A549 (cell line): ENCODE results near the gene SGTA. TPM values are rescaled to one million over a fixed set of nuclear protein-coding genes. Genes with fewer than 3 reads are reported as not detected.
A peak's percentile ranks its signal among the peaks of the same experiment; 100 is the strongest.

Experiments used
- ATAC-seq, 2 experiments: fragments of 200-7000 bp in 1 of 2; fragments of >200 bp in 1 of 2; cut with Nextera tagmentation in 1 of 2; cut with Tn5 transposase in 1 of 2; 3 replicates each; pipeline versions ENCODE4 v1.8.0 to v1.9.1; 2018 to 2020; ENCODE audit warnings: mild to moderate bottlenecking in 1 of 2, moderate library complexity in 1 of 2
- CTCF ChIA-PET: fragments of 300-600 bp; sonication (Branson Sonifier 250); formaldehyde crosslinking; extraction: SDS; loops from one replicate; lab custom pipeline; 2021; ENCODE audit warnings: antibody characterized with exemption, inconsistent platforms; lab: Yijun Ruan, JAX
- POLR2A ChIA-PET: fragments of 350-600 bp; formaldehyde crosslinking; extraction: SDS; loops from one replicate; lab custom pipeline; 2021; ENCODE audit warnings: antibody characterized with exemption, inconsistent platforms; lab: Yijun Ruan, JAX
- DNase-seq, 2 experiments: peaks; one replicate each; pipeline versions ENCODE4 v3.0.0 to v3.0.0-alpha.2; 2011 to 2016; ENCODE audit warnings: low read depth in 1 of 2, low spot score in 1 of 2
- FAIRE-seq: peaks from 2 replicates; lab custom pipeline; 2011; peaks lifted over from hg19 to GRCh38; lab: Jason Lieb, UNC
- H3K27ac ChIP-seq, 2 experiments: fragments of >200 bp; sonication (Bioruptor Twin); formaldehyde crosslinking; 3 replicates each; pipeline ENCODE4 v1.5.1; 2016 to 2017
- H3K4me1 ChIP-seq: fragments of >200 bp; sonication (Bioruptor Twin); formaldehyde crosslinking; 3 replicates; pipeline ENCODE4 v1.6.1; 2016
- H3K4me2 ChIP-seq: fragments of >200 bp; sonication (Bioruptor Twin); formaldehyde crosslinking; 3 replicates; pipeline ENCODE4 v1.6.1; 2016
- H3K4me3 ChIP-seq: fragments of >200 bp; sonication (Bioruptor Twin); formaldehyde crosslinking; 3 replicates; pipeline ENCODE4 v1.5.1; 2016
- H3K9me3 ChIP-seq: fragments of >200 bp; sonication (Bioruptor Twin); formaldehyde crosslinking; 3 replicates; pipeline ENCODE4 v1.6.1; 2016
- CHD4 ChIP-seq: fragments of 200-600 bp; sonication (generic); IDR thresholded peaks from 2 replicates; pipeline ENCODE4 v1.6.1; 2016; ENCODE audit warnings: antibody characterized with exemption, mild to moderate bottlenecking, borderline replicate concordance
- CTCF ChIP-seq: fragments of >200 bp; sonication (Bioruptor Twin); formaldehyde crosslinking; IDR thresholded peaks from 3 replicates; pipeline ENCODE4 v1.5.1; 2016
- FOSL2 ChIP-seq, 2 experiments: fragments of 450-650 bp in 1 of 2; fragments of >200 bp in 1 of 2; sonication (Bioruptor Twin) in 1 of 2; formaldehyde crosslinking; IDR thresholded peaks; 2 replicates each; pipeline versions ENCODE4 v1.5.0 to v1.6.1; 2016 to 2020; ENCODE audit warnings: mild to moderate bottlenecking in 1 of 2, moderate library complexity in 1 of 2
- FOXS1 ChIP-seq: fragments of 250-450 bp; sonication (Bioruptor Pico); IDR thresholded peaks from 2 replicates; pipeline ENCODE4 v1.5.0; 2020; ENCODE audit warnings: mild to moderate bottlenecking, moderate library complexity
- MAFK ChIP-seq: fragments of 450-650 bp; IDR thresholded peaks from 2 replicates; pipeline ENCODE4 v1.6.1; 2014; ENCODE audit not compliant: partially characterized antibody
- NPAS2 ChIP-seq: fragments of 250-450 bp; sonication (Bioruptor Pico); IDR thresholded peaks from 2 replicates; pipeline ENCODE4 v1.8.0; 2022; ENCODE audit warnings: mild to moderate bottlenecking, moderate library complexity, borderline replicate concordance
- PBX3 ChIP-seq: IDR thresholded peaks from 2 replicates; pipeline ENCODE4 v1.6.1; 2012
- PHF8 ChIP-seq: fragments of 200-600 bp; sonication (generic); IDR thresholded peaks from 2 replicates; pipeline ENCODE4 v1.6.1; 2016; ENCODE audit warnings: low read depth, mild to moderate bottlenecking, antibody characterized with exemption, moderate library complexity, borderline replicate concordance
- POLR2A ChIP-seq: IDR thresholded peaks from 2 replicates; pipeline ENCODE4 v1.6.1; 2012; ENCODE audit warnings: mild to moderate bottlenecking, low read length
- RCOR1 ChIP-seq: fragments of 150-350 bp; IDR thresholded peaks from 2 replicates; pipeline ENCODE4 v1.6.1; 2014; ENCODE audit warnings: antibody characterized with exemption, low read length, low read depth
- REST ChIP-seq: fragments of 200-600 bp; sonication (generic); IDR thresholded peaks from 2 replicates; pipeline ENCODE4 v1.6.1; 2016; ENCODE audit warnings: antibody characterized with exemption, mild to moderate bottlenecking, moderate library complexity
- RFX5 ChIP-seq: fragments of 450-650 bp; IDR thresholded peaks from 2 replicates; pipeline ENCODE4 v1.7.1; 2014; ENCODE audit warnings: antibody characterized with exemption, mild to moderate bottlenecking, moderate library complexity
- TFCP2L1 ChIP-seq: fragments of 250-450 bp; sonication (Bioruptor Pico); IDR thresholded peaks from 2 replicates; pipeline ENCODE4 v1.5.0; 2021; ENCODE audit warnings: mild to moderate bottlenecking
- TP53 ChIP-seq: fragments of 250-450 bp; sonication (Bioruptor Pico); IDR thresholded peaks from 2 replicates; pipeline ENCODE4 v1.5.0; 2021; ENCODE audit warnings: mild to moderate bottlenecking, moderate library complexity
- ZFP36 ChIP-seq: fragments of 450-650 bp; IDR thresholded peaks from 2 replicates; pipeline ENCODE4 v1.6.1; 2014; ENCODE audit warnings: borderline replicate concordance; ENCODE audit not compliant: partially characterized antibody
- ZSCAN20 ChIP-seq: fragments of 250-450 bp; sonication (Bioruptor Pico); IDR thresholded peaks from 2 replicates; pipeline ENCODE4 v1.8.0; 2022; ENCODE audit warnings: mild to moderate bottlenecking, moderate library complexity
- WGBS: methylation state at CpG from one replicate; pipeline ENCODE4 v1.1.6; 2017; ENCODE audit errors: missing lambda C conversion rate; 5-methylcytosine and 5-hydroxymethylcytosine counted together
- polyA plus RNA-seq, 4 experiments: library from polyadenylated mRNA; depleted of rRNA in 3 of 4; stranded (reverse); fragments of >200 nt; fragmentation: RNase III in 1 of 4; extraction: RNeasy Plus Mini Kit Qiagen cat#74134 plus additional on column Dnase treatment in 1 of 4; gene quantifications; 2 replicates in 3 of 4; 3 replicates in 1 of 4; pipeline ENCODE4 v1.2.3, GENCODE V29; 2011 to 2017
- TF ChIP-seq, protein P1 (sequence below): IDR thresholded peaks from 2 replicates; pipeline ENCODE4 v1.6.1; 2012
- TF ChIP-seq, protein P2 (sequence below): fragments of >200 bp; sonication (Bioruptor Twin); formaldehyde crosslinking; IDR thresholded peaks from 2 replicates; pipeline ENCODE4 v1.6.1; 2016
- TF ChIP-seq, protein P3 (sequence below): fragments of 150-350 bp; IDR thresholded peaks from 2 replicates; pipeline ENCODE4 v1.6.1; 2014; ENCODE audit warnings: low read depth, mild to moderate bottlenecking, low read length
- TF ChIP-seq, protein P4 (sequence below): fragments of 250-450 bp; sonication (Bioruptor Pico); IDR thresholded peaks from 2 replicates; pipeline ENCODE4 v1.5.0; 2021; ENCODE audit warnings: mild to moderate bottlenecking, moderate library complexity, borderline replicate concordance

The SGTA gene
- polyA plus RNA-seq, 2 of the 4 experiments (the other 2 are of a cell fraction) = 39.1 to 48.0 TPM

- TF ChIP-seq ZSCAN20 = no peak
- TF ChIP-seq PHF8 = no peak
- no peak for TF ChIP-seq TFCP2L1 (CRISPR knock-in tag)
- no peak for TF ChIP-seq RCOR1
- TF ChIP-seq TP53 (CRISPR knock-in tag) = no peak
- no peak for TF ChIP-seq RFX5
- no peak for TF ChIP-seq FOSL2 (IDR thresholded peaks at IDR 0.05)
- TF ChIP-seq FOSL2 (CRISPR knock-in tag; IDR thresholded peaks at IDR 0.05) = peak; percentile 76
- no peak for TF ChIP-seq MAFK
- peak; percentile 71 for TF ChIP-seq ZFP36
- TF ChIP-seq NPAS2 = no peak
- TF ChIP-seq, protein P1, sequence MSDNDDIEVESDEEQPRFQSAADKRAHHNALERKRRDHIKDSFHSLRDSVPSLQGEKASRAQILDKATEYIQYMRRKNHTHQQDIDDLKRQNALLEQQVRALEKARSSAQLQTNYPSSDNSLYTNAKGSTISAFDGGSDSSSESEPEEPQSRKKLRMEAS = peak; percentile 80
- TF ChIP-seq PBX3 = no peak
- TF ChIP-seq, protein P2, sequence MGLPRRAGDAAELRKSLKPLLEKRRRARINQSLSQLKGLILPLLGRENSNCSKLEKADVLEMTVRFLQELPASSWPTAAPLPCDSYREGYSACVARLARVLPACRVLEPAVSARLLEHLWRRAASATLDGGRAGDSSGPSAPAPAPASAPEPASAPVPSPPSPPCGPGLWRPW = no peak
- TF ChIP-seq FOXS1 (CRISPR knock-in tag) = no peak
- 95% methylated on average over 4 of the region's 28 CpGs for WGBS
- peak overlapping the region; percentile 64 for H3K4me2 ChIP-seq
Measured at GRCh38 chr19:2722541-2723344, 60.3 kb downstream of the SGTA start.

DNA sequence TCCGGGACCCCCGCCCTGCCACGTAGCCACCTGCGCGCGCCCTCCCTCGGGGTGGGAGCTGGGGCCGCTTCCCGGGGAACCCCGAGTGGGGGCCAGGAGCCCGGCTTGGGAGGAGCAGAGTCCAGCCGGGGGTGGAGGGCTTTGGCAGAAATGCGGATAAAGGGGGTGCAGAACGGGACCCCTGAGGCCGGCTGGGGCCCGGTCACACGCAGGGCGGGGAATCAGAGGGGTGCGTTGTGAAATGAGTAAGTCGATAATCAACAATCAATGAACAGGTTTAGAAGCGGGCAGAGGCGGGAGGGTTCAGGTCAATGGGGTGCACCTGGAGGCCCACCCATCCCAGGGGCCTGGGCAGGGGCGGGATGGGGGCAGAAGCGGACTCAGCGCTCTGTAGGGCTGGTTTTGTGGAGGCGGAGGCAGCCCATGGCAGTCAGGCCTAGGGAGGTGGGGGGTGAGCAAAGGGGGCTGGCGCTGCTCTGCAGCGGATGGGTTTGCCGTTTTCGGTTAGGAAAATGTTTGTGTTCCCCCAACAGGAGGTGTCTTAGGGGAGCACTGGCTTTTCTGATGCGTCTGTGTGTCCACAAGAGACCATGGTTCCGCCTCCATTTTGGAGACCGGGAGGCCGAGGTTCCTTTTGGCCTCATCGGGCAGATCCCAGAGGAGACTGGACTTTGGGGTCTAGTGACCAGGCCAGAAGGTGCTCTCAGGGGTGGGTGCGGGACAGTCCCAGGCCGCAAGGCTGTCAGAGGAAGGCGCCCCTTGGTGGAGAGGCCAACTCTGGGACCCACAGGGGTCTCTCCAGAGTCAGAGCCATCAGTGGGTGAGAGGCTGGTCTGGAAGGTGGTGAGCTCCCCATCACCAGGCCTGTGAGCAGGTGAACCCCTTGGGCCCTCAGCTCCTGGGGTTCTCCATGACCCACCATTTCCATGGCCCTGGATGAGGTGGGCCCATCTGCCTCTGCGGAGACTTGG lies 61.2 kb downstream of the SGTA start:
- DNase-seq (no peak), FAIRE-seq (no peak), ATAC-seq (no peak)
- Histone ChIP-seq H3K4me1 (peaks cover 22% of the 10 kb centered on the region), H3K9me3 (no peaks in the 10 kb centered on the region), H3K27ac (peak overlapping the region in 1 of 2 experiments; percentile 90; a peak in 3 of 6 replicates), H3K4me3 (peak overlapping the region; percentile 62), H3K4me2 (peak overlapping the region; percentile 90)
- 93% methylated on average over 17 of the region's 39 CpGs for WGBS
- ChIA-PET CTCF (interaction anchor here (2.4 kb wide), 1 partner anchor 74 kb away, joined by 6 read pairs; no protein-coding TSS in a partner anchor), POLR2A (no interaction called here)
- TF ChIP-seq CHD4 = no peak
- TF ChIP-seq POLR2A = no peak
- TF ChIP-seq, protein P3, sequence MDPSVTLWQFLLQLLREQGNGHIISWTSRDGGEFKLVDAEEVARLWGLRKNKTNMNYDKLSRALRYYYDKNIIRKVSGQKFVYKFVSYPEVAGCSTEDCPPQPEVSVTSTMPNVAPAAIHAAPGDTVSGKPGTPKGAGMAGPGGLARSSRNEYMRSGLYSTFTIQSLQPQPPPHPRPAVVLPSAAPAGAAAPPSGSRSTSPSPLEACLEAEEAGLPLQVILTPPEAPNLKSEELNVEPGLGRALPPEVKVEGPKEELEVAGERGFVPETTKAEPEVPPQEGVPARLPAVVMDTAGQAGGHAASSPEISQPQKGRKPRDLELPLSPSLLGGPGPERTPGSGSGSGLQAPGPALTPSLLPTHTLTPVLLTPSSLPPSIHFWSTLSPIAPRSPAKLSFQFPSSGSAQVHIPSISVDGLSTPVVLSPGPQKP = no peak
- TF ChIP-seq, protein P4, sequence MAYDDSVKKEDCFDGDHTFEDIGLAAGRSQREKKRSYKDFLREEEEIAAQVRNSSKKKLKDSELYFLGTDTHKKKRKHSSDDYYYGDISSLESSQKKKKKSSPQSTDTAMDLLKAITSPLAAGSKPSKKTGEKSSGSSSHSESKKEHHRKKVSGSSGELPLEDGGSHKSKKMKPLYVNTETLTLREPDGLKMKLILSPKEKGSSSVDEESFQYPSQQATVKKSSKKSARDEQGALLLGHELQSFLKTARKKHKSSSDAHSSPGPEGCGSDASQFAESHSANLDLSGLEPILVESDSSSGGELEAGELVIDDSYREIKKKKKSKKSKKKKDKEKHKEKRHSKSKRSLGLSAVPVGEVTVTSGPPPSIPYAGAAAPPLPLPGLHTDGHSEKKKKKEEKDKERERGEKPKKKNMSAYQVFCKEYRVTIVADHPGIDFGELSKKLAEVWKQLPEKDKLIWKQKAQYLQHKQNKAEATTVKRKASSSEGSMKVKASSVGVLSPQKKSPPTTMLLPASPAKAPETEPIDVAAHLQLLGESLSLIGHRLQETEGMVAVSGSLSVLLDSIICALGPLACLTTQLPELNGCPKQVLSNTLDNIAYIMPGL (CRISPR knock-in tag) = no peak
- TF ChIP-seq CTCF = no peak
- no peak for TF ChIP-seq MAFK
- no peak for TF ChIP-seq REST
- TF ChIP-seq PBX3 = no peak

More at GRCh38 chr19:2722541-2723344, 60.3 kb downstream of the SGTA start:
- ChIA-PET POLR2A (interaction anchor here (0.6 to 1.0 kb wide), 2 partner anchors 13 to 61 kb away, joined by 3 to 4 read pairs; partner anchors contain the start of gene SGTA), CTCF (interaction anchor here (0.7 to 2.4 kb wide), 3 partner anchors 26 to 233 kb away, joined by 3 to 6 read pairs (median 5); no protein-coding TSS in a partner anchor)
- no peak overlapping the region for H3K4me3 ChIP-seq
- peak overlapping the region; percentile 34 to 85; a peak in 5 of 6 replicates for H3K27ac ChIP-seq
- ATAC-seq (peak; percentile 85 to 88), DNase-seq (peak; percentile 58 to 67), FAIRE-seq (no peak)
- peaks cover 22% of the 10 kb centered on the region for H3K4me1 ChIP-seq
- H3K9me3 ChIP-seq = no peaks in the 10 kb centered on the region
